Hypothalamus (tissue), 51 donors: ENCODE data around the gene PANX2.
A peak's percentile ranks its signal among the peaks of the same experiment; 100 is the strongest.

ENCODE experiments used
- DNase-seq, 51 donors: peaks; one replicate each; lab custom pipeline; 2025; lab: John Stamatoyannopoulos, UW

PANX2 gene

GRCh38 chr22:50209893-50210292, 39.4 kb downstream of the PANX2 start:
- DNase-seq = peak in 19 of 51 donors; percentile 9 to 67 (median 36)

- DNase-seq = no peak
Measured at GRCh38 chr22:50210378-50211139, 40.0 kb downstream of the PANX2 start.

- no peak for DNase-seq
Measured at GRCh38 chr22:50211147-50211546, 40.6 kb downstream of the PANX2 start.

GRCh38 chr22:50213263-50213662, 42.7 kb downstream of the PANX2 start:
- DNase-seq = no peak

- DNase-seq = no peak
Measured at GRCh38 chr22:50215297-50216054, 44.9 kb downstream of the PANX2 start.

GRCh38 chr22:50216055-50216683, 45.6 kb downstream of the PANX2 start:
- no peak for DNase-seq

- no peak for DNase-seq
Measured at GRCh38 chr22:50216684-50217520, 46.4 kb downstream of the PANX2 start.

GRCh38 chr22:50217543-50218152, 47.1 kb downstream of the PANX2 start:
- DNase-seq = no peak

- DNase-seq = no peak
Measured at GRCh38 chr22:50218153-50218995, 47.8 kb downstream of the PANX2 start.

GRCh38 chr22:50218996-50219727, 48.6 kb downstream of the PANX2 start:
- peak in 7 of 51 donors; percentile 7 to 50 (median 27) for DNase-seq

GRCh38 chr22:50219800-50220602, 49.5 kb downstream of the PANX2 start:
- no peak for DNase-seq

- DNase-seq = no peak
Measured at GRCh38 chr22:50220603-50221409, 50.3 kb downstream of the PANX2 start.

GRCh38 chr22:50221410-50222300, 51.1 kb downstream of the PANX2 start:
- DNase-seq = no peak

GRCh38 chr22:50222508-50222907, 52.0 kb downstream of the PANX2 start:
- no peak for DNase-seq

GRCh38 chr22:50224071-50224470, 53.5 kb downstream of the PANX2 start:
- DNase-seq = no peak
